Measurements from ENCODE around the gene EIF1. TPM values are rescaled to one million over a fixed set of nuclear protein-coding genes. Genes with fewer than 3 reads are reported as not detected.

EIF1 gene
- total and polyA plus RNA-seq, 4 donors, result 372 to 801 (median 654) TPM

DNA sequence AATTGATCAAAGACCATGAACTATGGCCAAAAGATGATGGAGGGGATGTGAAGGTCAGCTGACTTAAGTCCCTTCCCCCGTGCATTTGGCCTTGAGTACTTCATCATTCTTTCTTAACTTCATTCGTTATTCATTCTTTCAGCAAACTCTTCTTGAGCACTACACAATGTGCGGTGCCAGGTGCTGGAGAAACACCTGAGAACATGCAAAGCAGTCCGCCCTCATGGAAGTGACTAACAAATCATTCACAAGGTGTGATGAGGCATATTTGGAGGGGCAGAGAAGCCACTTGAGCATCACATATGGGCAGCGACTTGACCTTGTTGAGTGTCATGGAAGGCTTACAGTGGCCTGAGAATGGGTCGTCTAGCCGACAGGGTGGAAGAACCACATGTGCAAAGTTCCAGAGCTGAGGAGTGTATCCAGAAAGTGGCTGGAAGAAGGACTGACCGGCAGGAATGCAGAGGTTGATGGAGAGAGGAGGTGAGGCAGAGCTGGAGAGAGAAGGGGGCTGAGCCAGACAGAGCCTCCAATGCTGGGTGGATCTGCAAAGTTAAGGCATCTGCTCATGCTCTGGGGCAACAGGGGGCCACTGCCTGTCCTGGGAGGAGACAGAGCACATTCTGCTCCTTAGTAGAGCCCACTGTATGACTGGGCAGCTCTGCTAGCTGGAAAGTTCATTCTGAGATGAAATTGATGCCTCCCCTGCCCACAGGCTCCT is 25.1 kb upstream of the EIF1 start:
- Histone ChIP-seq H3K9me3 (ENCODE audit: control insufficient read depth, low read length) (no peaks in the 10 kb centered on the region), H3K4me3 (ENCODE audit: low read length in 2 of 2) (no peak overlapping the region), H3K4me1 (ENCODE audit: control insufficient read depth in 1 of 2, insufficient read depth in 2 of 2, low read length in 2 of 2) (no peaks in the 10 kb centered on the region), H3K36me3 (ENCODE audit: control insufficient read depth in 1 of 2, insufficient read depth in 2 of 2, low read length in 1 of 2) (no peaks in the 10 kb centered on the region), H3K27me3 (ENCODE audit: control insufficient read depth in 1 of 2, insufficient read depth in 2 of 2, low read length in 1 of 2) (no peaks in the 10 kb centered on the region), H3K27ac (ENCODE audit: low read depth in 1 of 2, low read length in 2 of 2) (no peak overlapping the region)
- DNase-seq (no peak), ATAC-seq (ENCODE audit: low FRiP score) (no peak)
- 58 to 64% methylated on average over 8 of the region's 8 CpGs for WGBS, 2 donors
- intact Hi-C loops (cut with DNase I), result loop anchor here (1.0 to 10.0 kb wide), 5 partner anchors 15 to 1019 kb away; partner anchors contain the start of gene SMARCE1 (in 1 of the 2)

DNA sequence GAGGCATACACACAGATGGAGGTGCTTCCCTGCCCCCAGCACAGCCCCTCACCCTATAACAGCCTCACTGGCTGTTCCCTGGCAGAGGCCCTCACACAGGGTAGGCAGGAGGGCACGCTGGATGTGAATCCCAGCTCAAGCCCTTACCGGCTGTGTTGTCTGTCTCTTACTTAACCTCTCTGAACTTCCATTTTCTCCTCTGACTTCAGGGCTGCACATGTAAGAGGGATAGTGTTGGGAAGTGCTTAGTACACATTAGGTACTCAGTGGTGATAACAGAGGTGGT is 24.6 kb upstream of the EIF1 start:
- Histone ChIP-seq H3K27ac (ENCODE audit: low read depth in 1 of 2, low read length in 2 of 2) (no peak overlapping the region), H3K27me3 (ENCODE audit: control insufficient read depth in 1 of 2, insufficient read depth in 2 of 2, low read length in 1 of 2) (no peaks in the 10 kb centered on the region), H3K9me3 (ENCODE audit: control insufficient read depth, low read length) (no peaks in the 10 kb centered on the region), H3K4me1 (ENCODE audit: control insufficient read depth in 1 of 2, insufficient read depth in 2 of 2, low read length in 2 of 2) (no peaks in the 10 kb centered on the region), H3K4me3 (ENCODE audit: low read length in 2 of 2) (no peak overlapping the region), H3K36me3 (ENCODE audit: control insufficient read depth in 1 of 2, insufficient read depth in 2 of 2, low read length in 1 of 2) (no peaks in the 10 kb centered on the region)
- 80 to 86% methylated on average over 2 of the region's 2 CpGs for WGBS, 2 donors
- intact Hi-C loops (cut with DNase I), result loop anchor here (5.0 to 10.0 kb wide), 3 partner anchors 87 to 1019 kb away; partner anchors contain the start of gene SMARCE1 (in 1 of the 2)
- DNase-seq, result no peak
- no peak for ATAC-seq (ENCODE audit: low FRiP score)

DNA sequence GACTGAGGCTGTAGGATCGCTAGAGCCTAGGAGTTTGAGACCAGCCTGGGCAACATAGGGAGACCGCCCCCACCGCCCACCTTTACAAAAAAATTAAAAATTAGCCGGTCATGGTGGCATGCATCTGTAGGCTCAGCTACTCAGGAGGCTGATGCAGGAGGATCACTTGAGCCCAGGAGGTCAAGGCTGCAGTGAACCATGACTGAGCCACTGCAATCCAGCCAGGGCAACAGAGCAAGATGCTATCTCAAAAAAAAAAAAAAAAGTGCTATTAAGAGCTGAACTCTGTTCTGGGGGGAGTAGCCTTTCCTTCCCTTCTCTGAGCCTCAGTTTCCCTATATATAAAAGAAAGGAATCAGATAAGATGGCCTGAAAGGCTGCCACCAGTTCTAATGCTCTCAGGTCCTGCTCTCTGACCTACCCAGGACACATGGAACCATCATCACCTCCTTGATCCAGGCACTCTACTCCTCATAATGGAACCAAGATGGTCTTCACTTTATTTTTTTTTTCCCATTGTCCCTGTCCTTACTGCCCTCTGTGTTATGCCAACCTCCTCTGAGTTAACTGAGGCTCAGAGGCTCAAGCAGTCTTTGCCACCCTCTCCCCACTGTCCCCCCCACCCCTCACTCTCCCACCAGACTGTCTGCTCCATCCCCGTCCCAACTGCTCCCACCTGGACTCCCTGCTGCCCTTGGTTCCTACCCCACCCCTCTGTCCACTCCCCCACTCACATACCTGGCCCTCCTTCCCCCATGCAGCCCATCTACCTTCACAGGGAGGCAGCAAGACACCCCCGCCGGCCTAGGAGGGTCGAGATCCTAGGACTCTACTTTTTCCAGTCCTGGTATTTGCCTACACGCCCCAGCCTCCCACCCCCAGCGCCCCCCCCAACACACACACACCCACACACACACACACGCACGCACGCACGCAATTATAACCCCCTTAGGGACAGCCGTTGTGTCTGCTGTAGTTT is 23.8 kb upstream of the EIF1 start:
- intact Hi-C loops (cut with DNase I), result loop anchor here (5.0 to 10.0 kb wide), 3 partner anchors 88 to 1020 kb away; partner anchors contain the start of gene SMARCE1 (in 1 of the 2)
- Histone ChIP-seq H3K4me1 (ENCODE audit: control insufficient read depth in 1 of 2, insufficient read depth in 2 of 2, low read length in 2 of 2) (no peaks in the 10 kb centered on the region), H3K4me3 (ENCODE audit: low read length in 2 of 2) (peak overlapping the region in 1 of 2 donors; percentile 5), H3K27me3 (ENCODE audit: control insufficient read depth in 1 of 2, insufficient read depth in 2 of 2, low read length in 1 of 2) (no peaks in the 10 kb centered on the region), H3K36me3 (ENCODE audit: control insufficient read depth in 1 of 2, insufficient read depth in 2 of 2, low read length in 1 of 2) (no peaks in the 10 kb centered on the region), H3K9me3 (ENCODE audit: control insufficient read depth, low read length) (no peaks in the 10 kb centered on the region), H3K27ac (ENCODE audit: low read depth in 1 of 2, low read length in 2 of 2) (no peak overlapping the region)
- ATAC-seq (ENCODE audit: low FRiP score) (no peak), DNase-seq (no peak)
- 44 to 49% methylated on average over 14 to 15 of the region's 15 CpGs for WGBS, 2 donors

DNA sequence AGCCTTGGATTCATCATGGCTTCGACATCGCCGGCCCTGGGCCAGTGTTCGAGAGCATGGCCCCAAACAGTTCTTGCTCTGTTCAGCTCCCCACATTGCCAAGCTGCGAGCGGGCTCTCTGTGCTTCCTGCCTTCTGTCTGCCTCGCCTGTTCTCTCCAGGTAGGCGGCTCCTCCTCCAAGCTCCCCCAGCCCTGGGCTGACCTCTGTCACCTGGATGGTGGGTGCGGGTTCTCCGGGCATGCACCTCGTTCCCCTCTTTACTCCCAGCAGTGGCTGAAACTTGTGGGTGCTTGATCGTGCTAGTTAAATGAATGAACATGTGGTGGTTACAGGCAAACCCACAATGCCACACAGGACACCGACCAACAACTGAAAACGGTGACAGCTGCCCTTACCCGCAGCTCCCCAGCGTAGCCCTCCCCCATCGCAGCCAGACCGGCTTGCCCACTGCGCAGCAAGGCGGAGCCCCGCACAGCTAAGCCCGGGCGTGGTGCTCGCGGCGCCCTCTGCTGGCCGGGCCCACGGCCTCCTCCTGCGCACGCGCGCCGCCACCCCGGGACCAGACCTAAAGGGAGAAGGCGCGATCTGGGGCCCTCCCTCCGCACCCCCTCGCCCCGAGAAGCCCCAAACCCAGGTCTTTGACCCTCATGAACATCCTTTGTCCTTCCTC is 23.0 kb upstream of the EIF1 start:
- H3K27ac ChIP-seq (ENCODE audit: low read depth in 1 of 2, low read length in 2 of 2), result peak overlapping the region in 1 of 2 donors; percentile 85
- WGBS, 2 donors, result 2 to 4% methylated on average over 31 to 39 of the region's 39 CpGs
- H3K9me3 ChIP-seq (ENCODE audit: control insufficient read depth, low read length), result no peaks in the 10 kb centered on the region
- DNase-seq (peak; percentile 93 to 95), ATAC-seq (ENCODE audit: low FRiP score) (peak; percentile 95)
- peak overlapping the region; percentile 5 to 59 for H3K4me3 ChIP-seq (ENCODE audit: low read length in 2 of 2)
- H3K27me3 ChIP-seq (ENCODE audit: control insufficient read depth in 1 of 2, insufficient read depth in 2 of 2, low read length in 1 of 2), result no peaks in the 10 kb centered on the region
- H3K36me3 ChIP-seq (ENCODE audit: control insufficient read depth in 1 of 2, insufficient read depth in 2 of 2, low read length in 1 of 2), result no peaks in the 10 kb centered on the region
- intact Hi-C loops (cut with DNase I), result loop anchor here (1.0 to 10.0 kb wide), 6 partner anchors 23 to 1021 kb away; partner anchors contain the start of genes EIF1 (in 1 of the 2) and SMARCE1 (in 1 of the 2)
- no peaks in the 10 kb centered on the region for H3K4me1 ChIP-seq (ENCODE audit: control insufficient read depth in 1 of 2, insufficient read depth in 2 of 2, low read length in 2 of 2)

DNA sequence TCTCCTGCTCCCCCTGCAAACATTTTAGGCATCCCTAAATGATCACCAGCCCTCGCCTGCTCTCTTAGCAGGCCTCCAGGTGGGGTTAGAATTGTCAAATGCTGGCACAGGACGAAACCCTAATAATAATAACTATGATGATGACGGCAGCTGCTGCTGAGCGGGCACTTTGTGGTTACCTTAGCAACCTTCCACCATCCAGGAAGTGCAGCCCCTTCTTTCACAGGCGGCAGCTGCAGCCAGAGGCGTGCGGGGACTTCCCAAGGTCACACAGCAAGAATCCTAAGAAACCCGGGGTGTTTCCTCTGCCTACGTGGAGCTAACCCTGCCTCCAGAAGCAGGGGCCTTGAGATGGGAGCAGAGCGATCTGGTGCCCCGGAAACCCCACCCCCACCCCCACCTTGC is 22.4 kb upstream of the EIF1 start:
- peak in 1 of 2 donors; percentile 65 for DNase-seq
- Histone ChIP-seq H3K36me3 (ENCODE audit: control insufficient read depth in 1 of 2, insufficient read depth in 2 of 2, low read length in 1 of 2) (no peaks in the 10 kb centered on the region), H3K4me3 (ENCODE audit: low read length in 2 of 2) (peak overlapping the region in 1 of 2 donors; percentile 59), H3K9me3 (ENCODE audit: control insufficient read depth, low read length) (no peaks in the 10 kb centered on the region), H3K27me3 (ENCODE audit: control insufficient read depth in 1 of 2, insufficient read depth in 2 of 2, low read length in 1 of 2) (no peaks in the 10 kb centered on the region), H3K27ac (ENCODE audit: low read depth in 1 of 2, low read length in 2 of 2) (peak overlapping the region in 1 of 2 donors; percentile 85), H3K4me1 (ENCODE audit: control insufficient read depth in 1 of 2, insufficient read depth in 2 of 2, low read length in 2 of 2) (no peaks in the 10 kb centered on the region)
- intact Hi-C loops (cut with DNase I), result loop anchor here (1.0 to 10.0 kb wide), 6 partner anchors 23 to 1021 kb away; partner anchors contain the start of genes EIF1 (in 1 of the 2) and SMARCE1 (in 1 of the 2)
- 2% methylated on average over 11 of the region's 11 CpGs for WGBS, 2 donors
- peak; percentile 33 for ATAC-seq (ENCODE audit: low FRiP score)

DNA sequence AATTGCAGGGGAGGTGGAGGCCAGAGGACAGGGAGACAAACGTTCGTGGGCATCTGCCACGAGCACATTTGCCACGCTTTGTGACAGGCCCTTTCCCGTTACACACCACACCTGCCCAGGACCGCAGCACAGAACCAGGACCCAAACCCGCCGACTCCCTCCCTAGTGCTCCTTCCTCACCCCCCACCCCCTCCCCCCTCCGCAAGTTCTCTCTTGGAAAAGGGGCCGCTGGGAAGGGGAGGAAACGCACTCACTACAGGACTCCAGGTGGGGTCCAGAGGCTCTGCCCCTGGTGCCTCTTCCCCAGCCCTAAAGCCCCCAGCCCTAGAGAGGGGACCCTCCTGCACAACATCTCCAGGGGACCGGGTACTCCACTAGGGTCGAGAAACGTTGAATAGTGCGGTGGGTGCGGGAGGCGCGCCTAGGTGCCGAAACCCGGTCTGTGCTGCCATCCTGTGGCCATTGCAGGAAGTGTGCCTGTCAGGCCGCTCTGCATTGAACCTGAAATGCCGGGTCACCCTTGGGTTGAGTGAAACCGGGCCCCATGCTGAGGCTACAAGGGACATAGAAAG is 21.9 kb upstream of the EIF1 start:
- Histone ChIP-seq H3K27ac (ENCODE audit: low read depth in 1 of 2, low read length in 2 of 2) (peak overlapping the region in 1 of 2 donors; percentile 85), H3K9me3 (ENCODE audit: control insufficient read depth, low read length) (no peaks in the 10 kb centered on the region), H3K27me3 (ENCODE audit: control insufficient read depth in 1 of 2, insufficient read depth in 2 of 2, low read length in 1 of 2) (no peaks in the 10 kb centered on the region), H3K4me1 (ENCODE audit: control insufficient read depth in 1 of 2, insufficient read depth in 2 of 2, low read length in 2 of 2) (no peaks in the 10 kb centered on the region), H3K4me3 (ENCODE audit: low read length in 2 of 2) (peak overlapping the region; percentile 34 to 59), H3K36me3 (ENCODE audit: control insufficient read depth in 1 of 2, insufficient read depth in 2 of 2, low read length in 1 of 2) (no peaks in the 10 kb centered on the region)
- ATAC-seq (ENCODE audit: low FRiP score), result peak; percentile 93
- intact Hi-C loops (cut with DNase I), result loop anchor here (1.0 to 10.0 kb wide), 6 partner anchors 22 to 1022 kb away; partner anchors contain the start of genes EIF1 (in 1 of the 2) and SMARCE1 (in 1 of the 2)
- peak; percentile 90 to 95 for DNase-seq
- 0 to 1% methylated on average over 23 of the region's 23 CpGs for WGBS, 2 donors

DNA sequence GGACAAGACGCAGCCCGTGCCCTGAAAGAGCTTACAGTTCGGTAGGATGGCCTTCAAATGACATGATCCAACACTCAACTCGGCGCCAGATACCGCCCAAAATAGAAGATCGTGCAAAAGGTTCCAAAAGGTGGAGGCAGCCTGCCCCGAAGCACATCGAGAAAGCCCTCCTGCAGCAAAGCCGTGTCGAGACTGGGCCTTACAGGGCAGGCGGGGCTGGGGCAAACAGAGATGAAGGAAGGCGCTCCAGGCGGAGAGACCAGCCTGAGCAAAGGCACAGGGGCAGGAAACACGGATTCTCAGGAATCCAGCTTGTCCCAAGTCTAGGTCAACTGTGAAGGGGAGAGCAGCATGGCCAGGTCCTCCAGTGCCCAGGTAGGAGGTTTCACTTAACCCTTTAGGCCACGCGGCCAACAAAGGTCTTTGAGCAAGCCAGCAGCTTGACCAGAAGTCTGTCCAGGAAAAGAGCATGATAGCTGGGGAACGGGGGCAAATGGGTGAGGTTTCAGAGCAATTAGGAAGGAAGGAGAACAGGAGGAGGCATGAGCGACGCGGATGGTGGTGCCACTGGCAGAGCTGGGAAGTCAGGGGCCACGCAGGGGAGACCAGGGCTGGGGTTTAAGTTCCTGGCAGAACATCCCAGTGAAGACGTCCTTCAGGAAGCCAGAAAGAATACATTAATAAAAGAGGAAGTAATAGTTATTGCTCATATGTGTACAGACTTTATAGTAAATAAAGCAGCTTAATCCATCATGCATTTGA is 21.2 kb upstream of the EIF1 start:
- intact Hi-C loops (cut with DNase I), result loop anchor here (2.0 to 10.0 kb wide), 5 partner anchors 21 to 1023 kb away; partner anchors contain the start of genes EIF1 (in 1 of the 2) and SMARCE1 (in 1 of the 2)
- ATAC-seq (ENCODE audit: low FRiP score), result no peak
- Histone ChIP-seq H3K27ac (ENCODE audit: low read depth in 1 of 2, low read length in 2 of 2) (no peak overlapping the region), H3K4me1 (ENCODE audit: control insufficient read depth in 1 of 2, insufficient read depth in 2 of 2, low read length in 2 of 2) (no peaks in the 10 kb centered on the region), H3K36me3 (ENCODE audit: control insufficient read depth in 1 of 2, insufficient read depth in 2 of 2, low read length in 1 of 2) (no peaks in the 10 kb centered on the region), H3K4me3 (ENCODE audit: low read length in 2 of 2) (no peak overlapping the region), H3K9me3 (ENCODE audit: control insufficient read depth, low read length) (no peaks in the 10 kb centered on the region), H3K27me3 (ENCODE audit: control insufficient read depth in 1 of 2, insufficient read depth in 2 of 2, low read length in 1 of 2) (no peaks in the 10 kb centered on the region)
- WGBS, 2 donors, result 50 to 52% methylated on average over 23 of the region's 23 CpGs
- DNase-seq, result peak in 1 of 2 donors; percentile 63

Data from aorta (tissue), 5 donors.